Measurements from ENCODE around the gene RPL26.

The RPL26 gene

GRCh38 chr17:8332128-8332527 lies 50.9 kb downstream of the RPL26 start:
- Mint-ChIP-seq H3K36me3 (no peaks in the 10 kb centered on the region), H3K4me3 (no peak overlapping the region), H3K4me1 (no peaks in the 10 kb centered on the region), H3K27ac (no peak overlapping the region), H3K9me3 (no peaks in the 10 kb centered on the region)
- no peak for ATAC-seq
- no peak for DNase-seq (ENCODE audit: low spot score in 2 of 2)

Data from stimulated activated effector memory CD8-positive, alpha-beta T cell treated with anti-CD3 and anti-CD28 coated beads, Interleukin-12 subunit alpha, Interleukin-12 subunit beta, amount 100 ng/mL, for 72 hours (primary cell).